Measurements from ENCODE around the gene DHFR.

DNA sequence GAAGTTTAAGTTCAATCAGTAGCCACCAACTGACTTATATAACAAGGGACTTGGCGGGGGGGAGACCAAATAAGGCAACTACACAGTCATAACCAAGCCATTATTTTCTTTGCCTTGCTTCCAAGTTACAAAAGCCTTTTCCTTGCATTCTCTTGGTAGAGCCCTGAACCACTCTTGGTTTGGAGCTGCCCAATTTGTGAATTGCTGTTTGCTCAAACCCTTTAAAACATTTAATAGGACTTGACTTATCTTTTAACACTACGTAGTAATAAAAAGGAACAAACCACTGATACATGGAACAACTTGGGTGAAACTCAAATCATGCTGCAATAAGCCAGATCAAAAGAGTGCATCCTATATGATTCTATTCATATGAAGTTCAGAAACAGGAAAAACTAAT, 32.0 kb downstream of the DHFR start:
- TF ChIP-seq EP300 (IDR thresholded peaks at IDR 0.05) = no peak
- TF ChIP-seq, protein P1, sequence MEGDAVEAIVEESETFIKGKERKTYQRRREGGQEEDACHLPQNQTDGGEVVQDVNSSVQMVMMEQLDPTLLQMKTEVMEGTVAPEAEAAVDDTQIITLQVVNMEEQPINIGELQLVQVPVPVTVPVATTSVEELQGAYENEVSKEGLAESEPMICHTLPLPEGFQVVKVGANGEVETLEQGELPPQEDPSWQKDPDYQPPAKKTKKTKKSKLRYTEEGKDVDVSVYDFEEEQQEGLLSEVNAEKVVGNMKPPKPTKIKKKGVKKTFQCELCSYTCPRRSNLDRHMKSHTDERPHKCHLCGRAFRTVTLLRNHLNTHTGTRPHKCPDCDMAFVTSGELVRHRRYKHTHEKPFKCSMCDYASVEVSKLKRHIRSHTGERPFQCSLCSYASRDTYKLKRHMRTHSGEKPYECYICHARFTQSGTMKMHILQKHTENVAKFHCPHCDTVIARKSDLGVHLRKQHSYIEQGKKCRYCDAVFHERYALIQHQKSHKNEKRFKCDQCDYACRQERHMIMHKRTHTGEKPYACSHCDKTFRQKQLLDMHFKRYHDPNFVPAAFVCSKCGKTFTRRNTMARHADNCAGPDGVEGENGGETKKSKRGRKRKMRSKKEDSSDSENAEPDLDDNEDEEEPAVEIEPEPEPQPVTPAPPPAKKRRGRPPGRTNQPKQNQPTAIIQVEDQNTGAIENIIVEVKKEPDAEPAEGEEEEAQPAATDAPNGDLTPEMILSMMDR (IDR thresholded peaks at IDR 0.05) = no peak
- no peak for TF ChIP-seq POLR2A (IDR thresholded peaks at IDR 0.05; ENCODE audit: low read depth)
- no peak for TF ChIP-seq POLR2AphosphoS5 (IDR thresholded peaks at IDR 0.05)
